H1 (cell line): ENCODE measurements around the gene GSTT4.

ENCODE experiments used
- BCL11A ChIP-seq, 2 experiments: IDR thresholded peaks; one replicate each; pipeline ENCODE4 v1.6.1; 2011; ENCODE audit warnings: low read depth in 2 of 2, low read length in 2 of 2, mild to moderate bottlenecking in 2 of 2
- CBX5 ChIP-seq: fragments of 300-800, 300-1000 bp; sonication (generic); IDR thresholded peaks from 2 replicates; pipeline ENCODE4 v1.7.1; 2016; ENCODE audit warnings: antibody characterized with exemption, low read length, low read depth
- CEBPB ChIP-seq: IDR thresholded peaks from 2 replicates; pipeline ENCODE4 v1.6.1; 2012; ENCODE audit warnings: low read depth, low read length
- CTCF ChIP-seq, 3 experiments: IDR thresholded peaks; 1 replicate in 2 of 3; 2 replicates in 1 of 3; pipeline versions ENCODE4 v1.5.1 to v1.6.1; 2011; ENCODE audit warnings: low read length in 3 of 3, mild to moderate bottlenecking in 3 of 3, inconsistent platforms in 2 of 3, low read depth in 1 of 3, moderate library complexity in 1 of 3; ENCODE audit not compliant: insufficient read depth in 1 of 3; ENCODE audit errors: control extremely low read depth in 1 of 3
- EZH2 ChIP-seq: fragments of 200-600 bp; sonication (generic); IDR thresholded peaks from 2 replicates; pipeline ENCODE4 v1.7.1; 2012; ENCODE audit warnings: low read depth, mild to moderate bottlenecking, moderate library complexity, low read length, inconsistent platforms; ENCODE audit not compliant: severe bottlenecking
- KDM1A ChIP-seq: fragments of 200-600, 300-600 bp; sonication (generic); IDR thresholded peaks from 2 replicates; pipeline ENCODE4 v1.7.1; 2016; ENCODE audit warnings: mild to moderate bottlenecking, low read length, borderline replicate concordance
- POLR2AphosphoS5 ChIP-seq: IDR thresholded peaks from 2 replicates; pipeline ENCODE4 v1.6.1; 2011; ENCODE audit warnings: low read depth, low read length
- RAD21 ChIP-seq, 2 experiments: IDR thresholded peaks in 1 of 2; conservative IDR thresholded peaks in 1 of 2; 2 replicates each; pipeline ENCODE4 v1.6.1; 2011; ENCODE audit warnings: low read depth in 2 of 2, low read length in 2 of 2, improper control_type of control experiment in 1 of 2, inconsistent platforms in 1 of 2, mild to moderate bottlenecking in 1 of 2, moderate library complexity in 1 of 2
- SUZ12 ChIP-seq: fragments of 200-600 bp; sonication (generic); IDR thresholded peaks from 2 replicates; pipeline ENCODE4 v1.6.1; 2012; ENCODE audit warnings: mild to moderate bottlenecking, inconsistent platforms, low read length, moderate library complexity, mixed read lengths
- ZNF274 ChIP-seq: IDR thresholded peaks from 2 replicates; pipeline ENCODE4 v1.7.0; 2012; ENCODE audit warnings: low read length, borderline replicate concordance; ENCODE audit errors: extremely low read depth

DNA sequence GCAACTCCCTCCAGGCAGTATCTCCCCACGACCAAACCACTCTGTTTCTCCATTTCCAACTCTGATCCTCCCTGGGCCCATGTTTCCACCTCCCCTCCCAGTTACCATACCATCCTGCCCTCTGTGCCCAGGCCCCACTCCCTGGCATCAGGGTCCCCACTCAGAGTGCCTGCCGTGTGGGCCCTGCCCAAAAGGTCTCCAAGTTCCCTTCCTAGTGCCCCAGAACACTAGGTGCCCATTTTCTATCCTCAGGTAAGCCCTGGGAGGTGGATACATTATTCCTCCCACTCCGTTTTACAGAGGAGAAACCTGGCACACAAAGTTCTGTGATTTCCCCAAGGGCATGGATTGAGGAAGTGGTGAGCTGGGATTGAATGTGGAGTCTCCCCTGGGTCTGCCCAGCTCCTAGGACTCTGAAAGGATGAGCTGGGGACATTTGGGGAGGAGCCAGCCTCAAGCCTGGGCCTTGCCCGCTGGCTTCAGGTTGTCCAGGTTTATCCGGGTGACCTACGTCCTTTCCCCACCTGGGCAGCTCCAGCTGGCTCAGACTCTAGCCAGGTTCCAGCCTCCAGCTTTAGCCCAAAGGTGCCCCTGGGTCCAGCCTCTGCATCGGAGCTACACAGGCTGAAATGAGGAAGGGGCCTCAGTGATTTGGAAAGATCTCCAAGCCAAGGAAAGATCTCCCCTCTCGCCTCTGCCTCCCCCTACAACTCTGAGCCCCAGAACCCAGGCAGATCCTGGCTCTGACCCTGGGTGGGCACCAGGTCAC lies 2.2 kb upstream of the GSTT4 start:
- no peak for TF ChIP-seq CTCF (IDR thresholded peaks at IDR 0.05; ENCODE audit: control extremely low read depth in 1 of 3, insufficient read depth in 1 of 3, low read depth in 1 of 3, low read length in 3 of 3)
- no peak for TF ChIP-seq ZNF274
- no peak for TF ChIP-seq CEBPB
- no peak for TF ChIP-seq EZH2
- no peak for TF ChIP-seq SUZ12
- no peak for TF ChIP-seq RAD21 (IDR thresholded peaks at IDR 0.05 in 1 of 2, conservative IDR thresholded peaks at IDR 0.05 in 1 of 2; ENCODE audit: low read depth in 2 of 2, low read length in 2 of 2)
- no peak for TF ChIP-seq BCL11A (IDR thresholded peaks at IDR 0.05; ENCODE audit: low read depth in 2 of 2, low read length in 2 of 2)
- TF ChIP-seq POLR2AphosphoS5 = no peak
- no peak for TF ChIP-seq KDM1A
- no peak for TF ChIP-seq CBX5
